Endodermal cell (in vitro differentiated cells): ENCODE measurements around the gene VPS13D. TPM values are rescaled to one million over a fixed set of nuclear protein-coding genes. Genes with fewer than 3 reads are reported as not detected.

ENCODE experiments used
- DNase-seq: peaks from one replicate; pipeline ENCODE4 v3.0.0-alpha.2; 2017
- H3K27ac ChIP-seq: 2 replicates; pipeline ENCODE4 v1.5.1; 2013; ENCODE audit warnings: mild to moderate bottlenecking, low read depth, low read length, moderate library complexity
- H3K27me3 ChIP-seq: 2 replicates; pipeline ENCODE4 v1.6.1; 2013; ENCODE audit warnings: mild to moderate bottlenecking, low read length, moderate library complexity; ENCODE audit not compliant: insufficient read depth, control insufficient read depth, poor library complexity, severe bottlenecking
- H3K36me3 ChIP-seq: 2 replicates; pipeline ENCODE4 v1.7.0; 2013; ENCODE audit warnings: mild to moderate bottlenecking, low read length, moderate library complexity; ENCODE audit not compliant: control insufficient read depth, insufficient read depth
- H3K4me1 ChIP-seq: one replicate; pipeline ENCODE4 v1.7.0; 2013; ENCODE audit warnings: low read length; ENCODE audit not compliant: control insufficient read depth, insufficient read depth
- H3K4me3 ChIP-seq: 2 replicates; pipeline ENCODE4 v1.5.1; 2013; ENCODE audit warnings: mild to moderate bottlenecking, low read length, moderate library complexity
- H3K9ac ChIP-seq: 2 replicates; pipeline ENCODE4 v1.6.1; 2013; ENCODE audit warnings: mild to moderate bottlenecking, low read length, moderate library complexity; ENCODE audit not compliant: poor library complexity, severe bottlenecking; ENCODE audit errors: extremely low read depth
- H3K9me3 ChIP-seq: 2 replicates; pipeline ENCODE4 v1.6.1; 2013; ENCODE audit warnings: mild to moderate bottlenecking, low read length, moderate library complexity; ENCODE audit not compliant: control insufficient read depth
- H3K27ac Mint-ChIP-seq: 2 replicates; pipeline ENCODE4 v1.8.0; 2020; ENCODE audit warnings: mixed read lengths
- H3K27me3 Mint-ChIP-seq: 2 replicates; pipeline ENCODE4 v1.8.0; 2021; ENCODE audit warnings: mild to moderate bottlenecking, mixed read lengths; ENCODE audit not compliant: insufficient read depth
- H3K36me3 Mint-ChIP-seq: 2 replicates; pipeline ENCODE4 v1.8.0; 2020; ENCODE audit warnings: low read depth, mixed read lengths
- H3K4me1 Mint-ChIP-seq: 2 replicates; pipeline ENCODE4 v1.8.0; 2020; ENCODE audit warnings: mixed read lengths
- H3K4me3 Mint-ChIP-seq: 2 replicates; pipeline ENCODE4 v1.8.0; 2020; ENCODE audit warnings: mild to moderate bottlenecking, moderate library complexity, mixed read lengths
- H3K9me3 Mint-ChIP-seq: 2 replicates; pipeline ENCODE4 v1.8.0; 2020; ENCODE audit warnings: mild to moderate bottlenecking, mixed read lengths
- CTCF ChIP-seq: fragments of 200-600 bp; sonication (generic); conservative IDR thresholded peaks from 2 replicates; pipeline ENCODE4 v1.5.0; 2021; ENCODE audit warnings: antibody characterized with exemption, mild to moderate bottlenecking
- WGBS, 2 experiments: methylation state at CpG; one replicate each; pipeline versions ENCODE4 v1.1.5 to v1.1.7; 2013; ENCODE audit warnings: missing lambda C conversion rate in 2 of 2, mixed read lengths in 1 of 2; ENCODE audit not compliant: insufficient coverage in 1 of 2, insufficient read length in 1 of 2; 5-methylcytosine and 5-hydroxymethylcytosine counted together
- total RNA-seq, 2 donors: library from RNA; stranded (reverse); fragmentation: NEBNext Ultra II Directional in 1 of 2; extraction: Animal tissue kit (Norgen Biotek cat#: 25700) in 1 of 2; gene quantifications; 2 replicates in 1 of 2; 3 replicates in 1 of 2; pipeline ENCODE4 v1.2.1, GENCODE V29; 2021

Gene VPS13D
- total RNA-seq, 2 donors from 2014 or later, result 32.5 to 36.7 TPM

GRCh38 chr1:12549460-12550349 is 319.9 kb downstream of the VPS13D start:
- H3K27me3 Mint-ChIP-seq, result peaks cover 3% of the 10 kb centered on the region
- Histone ChIP-seq H3K9me3 (no peaks in the 10 kb centered on the region), H3K27ac (no peak overlapping the region), H3K9ac (no peak overlapping the region), H3K4me1 (no peaks in the 10 kb centered on the region), H3K27me3 (no peaks in the 10 kb centered on the region), H3K4me3 (no peak overlapping the region), H3K36me3 (no peaks in the 10 kb centered on the region)
- H3K27ac Mint-ChIP-seq, result no peak overlapping the region
- H3K36me3 Mint-ChIP-seq, result no peaks in the 10 kb centered on the region
- no peaks in the 10 kb centered on the region for H3K4me1 Mint-ChIP-seq
- H3K9me3 Mint-ChIP-seq, result no peaks in the 10 kb centered on the region
- TF ChIP-seq CTCF, result no peak
- 91 to 92% methylated on average over 25 to 31 of the region's 31 CpGs for WGBS, 2 experiments
- no peak for DNase-seq
- no peak overlapping the region for H3K4me3 Mint-ChIP-seq

GRCh38 chr1:12551584-12551983 is 321.8 kb downstream of the VPS13D start:
- TF ChIP-seq CTCF, result no peak
- Histone ChIP-seq H3K4me1 (no peaks in the 10 kb centered on the region), H3K9ac (no peak overlapping the region), H3K27me3 (no peaks in the 10 kb centered on the region), H3K36me3 (no peaks in the 10 kb centered on the region), H3K27ac (no peak overlapping the region), H3K9me3 (no peaks in the 10 kb centered on the region), H3K4me3 (no peak overlapping the region)
- H3K9me3 Mint-ChIP-seq, result peaks cover 2% of the 10 kb centered on the region
- peaks cover 2% of the 10 kb centered on the region for H3K4me1 Mint-ChIP-seq
- no peak for DNase-seq
- H3K36me3 Mint-ChIP-seq, result no peaks in the 10 kb centered on the region
- H3K27ac Mint-ChIP-seq, result no peak overlapping the region
- no peak overlapping the region for H3K4me3 Mint-ChIP-seq
- H3K27me3 Mint-ChIP-seq, result peaks cover 3% of the 10 kb centered on the region

- Histone ChIP-seq H3K36me3 (no peaks in the 10 kb centered on the region), H3K4me3 (no peak overlapping the region), H3K27ac (no peak overlapping the region), H3K9ac (no peak overlapping the region), H3K27me3 (no peaks in the 10 kb centered on the region), H3K9me3 (peaks cover 1% of the 10 kb centered on the region), H3K4me1 (no peaks in the 10 kb centered on the region)
- no peaks in the 10 kb centered on the region for H3K36me3 Mint-ChIP-seq
- peaks cover 2% of the 10 kb centered on the region for H3K4me1 Mint-ChIP-seq
- 93 to 94% methylated on average over 19 to 27 of the region's 27 CpGs for WGBS, 2 experiments
- H3K27me3 Mint-ChIP-seq, result peaks cover 3% of the 10 kb centered on the region
- H3K9me3 Mint-ChIP-seq, result peaks cover 5% of the 10 kb centered on the region
- no peak overlapping the region for H3K27ac Mint-ChIP-seq
- H3K4me3 Mint-ChIP-seq, result no peak overlapping the region
- DNase-seq, result no peak
- no peak for TF ChIP-seq CTCF
Observed at GRCh38 chr1:12552111-12552888, 322.5 kb downstream of the VPS13D start.
